H9 (cell line): Measurements from ENCODE around the gene ALDH5A1. TPM values are rescaled to one million over a fixed set of nuclear protein-coding genes. Genes with fewer than 3 reads are reported as not detected.

ENCODE experiments used
- DNase-seq: peaks from one replicate; pipeline ENCODE4 v3.0.0-alpha.2; 2017
- H2AFZ ChIP-seq: one replicate; pipeline ENCODE4 v1.6.1; 2013; ENCODE audit warnings: mild to moderate bottlenecking, low read length, control low read depth, moderate library complexity
- H2AK5ac ChIP-seq: 2 replicates; pipeline ENCODE4 v1.6.1; 2013; ENCODE audit warnings: low read length, control low read depth, mixed read lengths; ENCODE audit not compliant: insufficient read length
- H2BK120ac ChIP-seq: one replicate; pipeline ENCODE4 v1.6.1; 2013; ENCODE audit warnings: low read depth, mild to moderate bottlenecking, low read length, control low read depth, inconsistent platforms; ENCODE audit not compliant: poor library complexity, severe bottlenecking
- H2BK12ac ChIP-seq: 2 replicates; pipeline ENCODE4 v1.6.1; 2013; ENCODE audit warnings: low read length, control low read depth, mixed read lengths, low read depth; ENCODE audit not compliant: insufficient read length
- H2BK15ac ChIP-seq: 2 replicates; pipeline ENCODE4 v1.6.1; 2013; ENCODE audit warnings: low read depth, low read length, control low read depth
- H2BK20ac ChIP-seq: one replicate; pipeline ENCODE4 v1.6.1; 2013; ENCODE audit warnings: low read depth, mild to moderate bottlenecking, low read length, control low read depth, inconsistent platforms; ENCODE audit not compliant: poor library complexity, severe bottlenecking
- H2BK5ac ChIP-seq: 2 replicates; pipeline ENCODE4 v1.6.1; 2013; ENCODE audit warnings: low read length, control low read depth, mixed read lengths; ENCODE audit not compliant: insufficient read length
- H3K14ac ChIP-seq: 2 replicates; pipeline ENCODE4 v1.6.1; 2013; ENCODE audit warnings: low read length, control low read depth; ENCODE audit not compliant: insufficient read depth
- H3K18ac ChIP-seq: 2 replicates; pipeline ENCODE4 v1.6.1; 2013; ENCODE audit warnings: low read depth, mild to moderate bottlenecking, mixed read lengths, low read length, control low read depth; ENCODE audit not compliant: insufficient read length
- H3K23ac ChIP-seq: 2 replicates; pipeline ENCODE4 v1.6.1; 2013; ENCODE audit warnings: low read length, control low read depth, mixed read lengths, low read depth; ENCODE audit not compliant: insufficient read length
- H3K23me2 ChIP-seq: 2 replicates; pipeline ENCODE4 v1.6.1; 2013; ENCODE audit warnings: low read depth, mild to moderate bottlenecking, mixed read lengths, low read length, control low read depth; ENCODE audit not compliant: insufficient read length, poor library complexity, severe bottlenecking
- H3K27ac ChIP-seq: 2 replicates; pipeline ENCODE4 v1.5.1; 2013; ENCODE audit warnings: low read length, control low read depth, mixed read lengths, low read depth; ENCODE audit not compliant: insufficient read length
- H3K27me3 ChIP-seq: 2 replicates; pipeline ENCODE4 v1.6.1; 2013; ENCODE audit warnings: low read length, control low read depth, inconsistent platforms; ENCODE audit not compliant: insufficient read depth
- H3K4ac ChIP-seq: 2 replicates; pipeline ENCODE4 v1.6.1; 2013; ENCODE audit warnings: low read depth, mild to moderate bottlenecking, control low read depth, inconsistent platforms, low read length, moderate library complexity
- H3K4me1 ChIP-seq: 2 replicates; pipeline ENCODE4 v1.6.1; 2013; ENCODE audit warnings: low read length, control low read depth, inconsistent platforms; ENCODE audit not compliant: insufficient read depth
- H3K4me2 ChIP-seq: 2 replicates; pipeline ENCODE4 v1.6.1; 2013; ENCODE audit warnings: low read length, control low read depth, mixed read lengths; ENCODE audit not compliant: insufficient read length, insufficient read depth
- H3K56ac ChIP-seq: 2 replicates; pipeline ENCODE4 v1.6.1; 2013; ENCODE audit warnings: low read depth, mild to moderate bottlenecking, mixed read lengths, low read length, control low read depth; ENCODE audit not compliant: insufficient read length
- H3K79me1 ChIP-seq: 2 replicates; pipeline ENCODE4 v1.6.1; 2013; ENCODE audit warnings: low read depth, mild to moderate bottlenecking, moderate library complexity, low read length, control low read depth, inconsistent platforms; ENCODE audit not compliant: insufficient read depth, poor library complexity, severe bottlenecking
- H3K79me2 ChIP-seq: 2 replicates; pipeline ENCODE4 v1.6.1; 2013; ENCODE audit warnings: low read length, control low read depth, inconsistent platforms; ENCODE audit not compliant: insufficient read depth
- H3K9ac ChIP-seq: 2 replicates; pipeline ENCODE4 v1.6.1; 2013; ENCODE audit warnings: low read length, control low read depth, mixed read lengths; ENCODE audit not compliant: insufficient read length; ENCODE audit errors: extremely low read depth
- H3K9me3 ChIP-seq: one replicate; pipeline ENCODE4 v1.6.1; 2013; ENCODE audit warnings: low read depth, low read length, inconsistent platforms; ENCODE audit not compliant: control insufficient read depth
- H3T11ph ChIP-seq: one replicate; pipeline ENCODE4 v1.6.1; 2013; ENCODE audit warnings: mild to moderate bottlenecking, low read length, control low read depth, inconsistent platforms
- H4K20me1 ChIP-seq: one replicate; pipeline ENCODE4 v1.6.1; 2013; ENCODE audit not compliant: control insufficient read depth, insufficient read length, insufficient read depth
- H4K5ac ChIP-seq: 2 replicates; pipeline ENCODE4 v1.6.1; 2013; ENCODE audit warnings: low read depth, mild to moderate bottlenecking, mixed read lengths, low read length, control low read depth; ENCODE audit not compliant: insufficient read length
- H4K8ac ChIP-seq: replicated peaks from 2 replicates; pipeline ENCODE4 v1.6.1; 2013; ENCODE audit warnings: low read length, control low read depth, mixed read lengths, low read depth; ENCODE audit not compliant: insufficient read length
- H4K91ac ChIP-seq: 2 replicates; pipeline ENCODE4 v1.6.1; 2013; ENCODE audit warnings: low read depth, mild to moderate bottlenecking, moderate library complexity, mixed read lengths, low read length, control low read depth; ENCODE audit not compliant: insufficient read length
- H3K27ac Mint-ChIP-seq, 3 experiments: 2 replicates in 2 of 3; 3 replicates in 1 of 3; pipeline ENCODE4 v1.8.0; 2020 to 2021; ENCODE audit warnings: mixed read lengths in 3 of 3, mild to moderate bottlenecking in 1 of 3, moderate library complexity in 1 of 3
- H3K27me3 Mint-ChIP-seq: 2 replicates; pipeline ENCODE4 v1.8.0; 2021; ENCODE audit warnings: low read depth, mild to moderate bottlenecking, moderate library complexity, mixed read lengths
- H3K36me3 Mint-ChIP-seq, 3 experiments: 2 replicates in 2 of 3; 3 replicates in 1 of 3; pipeline ENCODE4 v1.8.0; 2020 to 2021; ENCODE audit warnings: low read depth in 3 of 3, mixed read lengths in 3 of 3; ENCODE audit not compliant: insufficient read depth in 1 of 3
- H3K4me1 Mint-ChIP-seq, 2 experiments: 2 replicates each; pipeline ENCODE4 v1.8.0; 2020; ENCODE audit warnings: mixed read lengths in 2 of 2
- H3K4me3 Mint-ChIP-seq, 2 experiments: 2 replicates in 1 of 2; 3 replicates in 1 of 2; pipeline ENCODE4 v1.8.0; 2020 to 2021; ENCODE audit warnings: mild to moderate bottlenecking in 2 of 2, mixed read lengths in 2 of 2, moderate library complexity in 1 of 2
- H3K9me3 Mint-ChIP-seq, 2 experiments: 2 replicates in 1 of 2; 3 replicates in 1 of 2; pipeline ENCODE4 v1.8.0; 2020; ENCODE audit warnings: mild to moderate bottlenecking in 2 of 2, mixed read lengths in 2 of 2, moderate library complexity in 1 of 2
- CTCF ChIP-seq: fragments of 200-600 bp; sonication (generic); conservative IDR thresholded peaks from 3 replicates; pipeline ENCODE4 v1.8.0; 2021; ENCODE audit warnings: antibody characterized with exemption, mild to moderate bottlenecking
- WGBS: extraction: QIAGEN DNeasy Blood & Tissue Kit; methylation state at CpG from one replicate; pipeline ENCODE4 v1.1.7; 2013; ENCODE audit warnings: missing lambda C conversion rate, low lambda C conversion rate, mixed read lengths; ENCODE audit not compliant: insufficient read length; ENCODE audit errors: extremely low coverage; 5-methylcytosine and 5-hydroxymethylcytosine counted together
- total RNA-seq: library from RNA; stranded (reverse); gene quantifications from 2 replicates; pipeline ENCODE4 v1.2.1, GENCODE V29; 2021

ALDH5A1 gene
- total RNA-seq, 1 experiment from 2014 or later, result 5.4 TPM

GRCh38 chr6:24569811-24570210, 75.0 kb downstream of the ALDH5A1 start:
- Histone ChIP-seq H3K79me2 (no peaks in the 10 kb centered on the region), H2BK12ac (no peak overlapping the region), H3K4me1 (no peaks in the 10 kb centered on the region), H4K8ac (no peak overlapping the region), H3K4me2 (no peak overlapping the region), H2BK120ac (no peak overlapping the region), H2AFZ (no peak overlapping the region), H2BK15ac (no peak overlapping the region), H3K4ac (no peak overlapping the region), H4K20me1 (no peaks in the 10 kb centered on the region), H3K79me1 (no peaks in the 10 kb centered on the region), H2BK20ac (no peak overlapping the region), H3K27me3 (no peaks in the 10 kb centered on the region), H3K9ac (no peak overlapping the region), H3K23me2 (no peaks in the 10 kb centered on the region), H2AK5ac (no peak overlapping the region), H4K5ac (no peak overlapping the region), H3T11ph (no peak overlapping the region), H4K91ac (no peak overlapping the region), H3K23ac (no peak overlapping the region), H2BK5ac (no peak overlapping the region), H3K18ac (no peak overlapping the region), H3K27ac (no peak overlapping the region), H3K9me3 (no peaks in the 10 kb centered on the region), H3K14ac (no peak overlapping the region), H3K56ac (no peak overlapping the region)
- no CpG with 5 or more reads among the region's 5 CpGs for WGBS
- Mint-ChIP-seq H3K9me3 (no peaks in the 10 kb centered on the region), H3K4me1 (peaks cover 4 to 5% of the 10 kb centered on the region in 2 experiments), H3K27ac (no peak overlapping the region), H3K36me3 (no peaks in the 10 kb centered on the region; a peak in 1 of 7 replicates), H3K27me3 (peaks cover 17% of the 10 kb centered on the region), H3K4me3 (no peak overlapping the region)
- no peak for DNase-seq
- TF ChIP-seq CTCF, result no peak
